Kidney (tissue), 14 donors: Measurements from ENCODE around the gene APMAP. TPM values are rescaled to one million over a fixed set of nuclear protein-coding genes. Genes with fewer than 3 reads are reported as not detected.

Source experiments
- DNase-seq, 5 donors: peaks; one replicate each; pipeline ENCODE4 v3.0.0-alpha.2; 2013 to 2020
- FAIRE-seq: peaks from 2 replicates; lab custom pipeline; 2012; peaks lifted over from hg19 to GRCh38; lab: Jason Lieb, UNC
- H3K27ac ChIP-seq, 2 donors: one replicate each; pipeline ENCODE4 v1.7.0; 2013; ENCODE audit warnings: low read depth in 2 of 2, low read length in 2 of 2, inconsistent platforms in 1 of 2
- H3K27me3 ChIP-seq: one replicate; pipeline ENCODE4 v1.7.1; 2013; ENCODE audit warnings: low read length, inconsistent platforms; ENCODE audit not compliant: control insufficient read depth, insufficient read depth
- H3K36me3 ChIP-seq, 3 donors: one replicate each; pipeline versions ENCODE4 v1.7.0 to v1.7.1; 2013; ENCODE audit warnings: low read length in 3 of 3, control low read depth in 1 of 3, inconsistent platforms in 1 of 3; ENCODE audit not compliant: insufficient read depth in 3 of 3, control insufficient read depth in 2 of 3
- H3K4me1 ChIP-seq, 3 donors: one replicate each; pipeline versions ENCODE4 v1.7.0 to v1.7.1; 2013; ENCODE audit warnings: low read length in 3 of 3, inconsistent platforms in 1 of 3, low read depth in 1 of 3; ENCODE audit not compliant: control insufficient read depth in 2 of 3, insufficient read depth in 2 of 3
- H3K4me3 ChIP-seq, 3 donors: one replicate each; pipeline versions ENCODE4 v1.7.0 to v1.8.1; 2013; ENCODE audit warnings: low read length in 3 of 3, control low read depth in 1 of 3, inconsistent platforms in 1 of 3
- H3K9ac ChIP-seq, 3 donors: one replicate each; pipeline versions ENCODE4 v1.7.0 to v1.7.1; 2013; ENCODE audit warnings: low read length in 3 of 3, control low read depth in 1 of 3, inconsistent platforms in 1 of 3
- H3K9me3 ChIP-seq, 3 donors: one replicate each; pipeline versions ENCODE4 v1.7.0 to v1.7.1; 2013; ENCODE audit warnings: low read length in 3 of 3, control low read depth in 1 of 3, inconsistent platforms in 1 of 3; ENCODE audit not compliant: control insufficient read depth in 2 of 3, insufficient read depth in 1 of 3
- CTCF ChIP-seq: IDR thresholded peaks from 3 replicates; pipeline ENCODE4 v1.5.1; 2012; ENCODE audit warnings: mild to moderate bottlenecking, moderate library complexity, borderline replicate concordance; ENCODE audit not compliant: insufficient read depth; ENCODE audit errors: extremely low read depth
- intact Hi-C: fragments of 100-400 bp; cut with DNase I; formaldehyde crosslinking; loops from one replicate; pipeline ENCODE4 v1.11.1; 2022
- polyA plus RNA-seq: library from polyadenylated mRNA; stranded (reverse); fragments of 350-450 nt; fragmentation: Illumina TruSeq; extraction: RNeasy Lipid Tissue Mini Kit (QIAGEN cat#74804); gene quantifications from one replicate; pipeline ENCODE4 v1.2.3, GENCODE V29; 2014; ENCODE audit warnings: low read depth, low replicate concordance; ENCODE audit not compliant: insufficient read depth
- total RNA-seq: library from RNA; stranded (reverse); fragmentation: NEBNext Ultra II Directional; extraction: Animal tissue kit (Norgen Biotek cat#: 25700); gene quantifications from one replicate; pipeline ENCODE4 v1.2.1, GENCODE V29; 2021
- donor health status: control.
- donor health status: control.
- donor health status: control.
- donor health status: control.
- donor health status: control.
- donor health status: DM: yes; HTN: yes; CAD: no.
- donor health status: Normal renal cell carcinoma (clear cell type).

Gene APMAP
- total and polyA plus RNA-seq, 2 donors from 2014 or later = 79.7 to 90.9 TPM

- intact Hi-C loops = no loop called here
- no peaks in the 10 kb centered on the region for H3K36me3 ChIP-seq
- H3K9ac ChIP-seq = no peak overlapping the region
- no peaks in the 10 kb centered on the region for H3K9me3 ChIP-seq
- no peaks in the 10 kb centered on the region for H3K27me3 ChIP-seq
- no peak for TF ChIP-seq CTCF
- peaks cover 0 to 2% (median 0%) of the 10 kb centered on the region in 3 donors for H3K4me1 ChIP-seq
- no peak overlapping the region for H3K4me3 ChIP-seq
- FAIRE-seq = no peak
- peak in 2 of 5 donors; percentile 14 to 22 for DNase-seq
- no peak overlapping the region for H3K27ac ChIP-seq
Observed at GRCh38 chr20:24985802-24986201, 6.7 kb downstream of the APMAP start.

- Histone ChIP-seq H3K4me3 (no peak overlapping the region), H3K27ac (no peak overlapping the region), H3K4me1 (peaks cover 0 to 2% (median 0%) of the 10 kb centered on the region in 3 donors), H3K36me3 (peaks cover 0 to 2% (median 0%) of the 10 kb centered on the region in 3 donors), H3K9ac (no peak overlapping the region), H3K27me3 (no peaks in the 10 kb centered on the region), H3K9me3 (no peaks in the 10 kb centered on the region)
- no peak for FAIRE-seq
- peak in 1 of 5 donors; percentile 8 for DNase-seq
- TF ChIP-seq CTCF = no peak
- intact Hi-C loops = no loop called here
Observed at GRCh38 chr20:24984961-24985640, 7.5 kb downstream of the APMAP start.

- no peak for TF ChIP-seq CTCF
- H3K9ac ChIP-seq = no peak overlapping the region
- intact Hi-C loops = no loop called here
Observed at GRCh38 chr20:24983896-24984295, 8.7 kb downstream of the APMAP start.

GRCh38 chr20:24981790-24982189 is 10.8 kb downstream of the APMAP start:
- H3K9ac ChIP-seq = no peak overlapping the region
- no peaks in the 10 kb centered on the region for H3K27me3 ChIP-seq
- H3K9me3 ChIP-seq = peaks cover 0 to 1% (median 0%) of the 10 kb centered on the region in 3 donors
- no peak overlapping the region for H3K4me3 ChIP-seq
- peaks cover 0 to 2% (median 0%) of the 10 kb centered on the region in 3 donors for H3K4me1 ChIP-seq
- FAIRE-seq (no peak), DNase-seq (peak in 1 of 5 donors; percentile 3)
- no peak for TF ChIP-seq CTCF
- H3K36me3 ChIP-seq = peaks cover 0 to 10% (median 7%) of the 10 kb centered on the region in 3 donors
- intact Hi-C loops = no loop called here
- no peak overlapping the region for H3K27ac ChIP-seq

More at GRCh38 chr20:24983896-24984295, 8.7 kb downstream of the APMAP start:
- no peak overlapping the region for H3K4me3 ChIP-seq
- DNase-seq = peak in 3 of 5 donors; percentile 14 to 54 (median 44)
- H3K27ac ChIP-seq = no peak overlapping the region
- peaks cover 0 to 2% (median 0%) of the 10 kb centered on the region in 3 donors for H3K4me1 ChIP-seq
- no peak for FAIRE-seq
- no peaks in the 10 kb centered on the region for H3K9me3 ChIP-seq
- H3K27me3 ChIP-seq = no peaks in the 10 kb centered on the region
- peaks cover 0 to 2% (median 0%) of the 10 kb centered on the region in 3 donors for H3K36me3 ChIP-seq
